Effector memory CD8-positive, alpha-beta T cell (primary cell): ENCODE results near the gene SIAE.

Experiments used
- ATAC-seq: fragments of 150-1000 bp; cut with Tn5 transposase; replicated peaks from 2 replicates; pipeline ENCODE4 v1.10.0; 2021; ENCODE audit warnings: mild to moderate bottlenecking, moderate library complexity
- DNase-seq, 3 experiments: peaks; one replicate each; pipeline ENCODE4 v3.0.0; 2021
- H3K27ac Mint-ChIP-seq, 2 donors: one replicate each; pipeline ENCODE4 v1.8.0; 2022; ENCODE audit warnings: mild to moderate bottlenecking in 2 of 2, mixed read lengths in 2 of 2, moderate library complexity in 2 of 2
- H3K27me3 Mint-ChIP-seq, 2 donors: one replicate each; pipeline ENCODE4 v1.8.0; 2022; ENCODE audit warnings: mixed read lengths in 2 of 2
- H3K36me3 Mint-ChIP-seq: one replicate; pipeline ENCODE4 v1.8.0; 2022; ENCODE audit warnings: mild to moderate bottlenecking, moderate library complexity, mixed read lengths; ENCODE audit not compliant: insufficient read depth
- H3K4me1 Mint-ChIP-seq, 2 donors: one replicate each; pipeline ENCODE4 v1.8.0; 2022; ENCODE audit warnings: low read depth in 2 of 2, mixed read lengths in 2 of 2
- H3K4me3 Mint-ChIP-seq, 2 donors: one replicate each; pipeline ENCODE4 v1.8.0; 2022; ENCODE audit warnings: mild to moderate bottlenecking in 2 of 2, mixed read lengths in 2 of 2, moderate library complexity in 2 of 2
- H3K9me3 Mint-ChIP-seq, 2 donors: one replicate each; pipeline ENCODE4 v1.8.0; 2022; ENCODE audit warnings: mixed read lengths in 2 of 2
- total RNA-seq, 9 experiments: gene quantifications; one replicate each; lab custom pipeline; 2026; lab: John Stamatoyannopoulos, UW

The SIAE gene, protein sequence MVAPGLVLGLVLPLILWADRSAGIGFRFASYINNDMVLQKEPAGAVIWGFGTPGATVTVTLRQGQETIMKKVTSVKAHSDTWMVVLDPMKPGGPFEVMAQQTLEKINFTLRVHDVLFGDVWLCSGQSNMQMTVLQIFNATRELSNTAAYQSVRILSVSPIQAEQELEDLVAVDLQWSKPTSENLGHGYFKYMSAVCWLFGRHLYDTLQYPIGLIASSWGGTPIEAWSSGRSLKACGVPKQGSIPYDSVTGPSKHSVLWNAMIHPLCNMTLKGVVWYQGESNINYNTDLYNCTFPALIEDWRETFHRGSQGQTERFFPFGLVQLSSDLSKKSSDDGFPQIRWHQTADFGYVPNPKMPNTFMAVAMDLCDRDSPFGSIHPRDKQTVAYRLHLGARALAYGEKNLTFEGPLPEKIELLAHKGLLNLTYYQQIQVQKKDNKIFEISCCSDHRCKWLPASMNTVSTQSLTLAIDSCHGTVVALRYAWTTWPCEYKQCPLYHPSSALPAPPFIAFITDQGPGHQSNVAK
- total RNA-seq: 0.06 to 5.3 (median 1.7) reads per million in 9 experiments

DNA sequence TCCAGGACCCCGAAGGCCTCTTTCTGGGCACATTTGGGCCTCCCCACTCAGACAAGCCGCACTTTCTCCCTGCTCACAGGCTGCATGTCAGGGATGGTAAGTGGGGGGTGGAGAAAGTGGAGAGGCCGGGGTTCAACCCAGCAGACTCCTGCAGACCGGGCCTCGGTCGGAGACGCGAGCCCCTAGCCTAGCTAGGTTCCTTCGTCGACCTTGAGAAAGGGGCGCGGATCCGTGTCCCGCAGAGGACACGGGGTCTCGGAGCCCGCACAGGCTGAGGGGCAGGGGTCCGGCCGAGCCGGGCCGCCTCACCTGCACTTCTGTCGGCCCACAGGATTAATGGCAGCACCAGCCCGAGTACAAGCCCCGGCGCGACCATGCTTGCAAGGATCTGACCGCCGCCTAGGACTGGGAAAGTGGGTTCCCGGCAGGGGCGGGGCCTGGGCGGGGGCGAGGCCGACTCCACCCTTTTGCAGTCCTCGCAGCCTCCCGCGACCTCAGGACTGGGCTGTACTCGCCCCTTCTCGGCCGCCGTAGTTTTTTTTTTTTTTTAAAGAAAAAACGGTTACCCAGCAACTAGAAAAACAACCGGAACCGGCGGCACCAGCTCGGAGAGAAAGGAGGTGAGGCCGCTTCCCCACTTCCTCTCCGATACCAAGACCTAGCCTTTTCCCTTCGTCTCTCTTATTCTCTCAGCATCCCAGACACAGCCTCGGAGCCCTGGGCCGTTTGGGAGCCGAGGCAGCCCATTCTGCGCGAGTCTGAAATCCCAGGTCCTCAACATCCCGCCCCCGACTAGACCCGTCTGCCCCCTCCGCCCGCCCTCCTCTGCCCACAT is at the start of gene SIAE, which contains the start of gene SPA17:
TSS of gene SIAE (minus strand) at position 407 of the 835 bp plus-strand sequence. CDS start at position 376, 31 bp downstream.
TSS of gene SPA17 (plus strand) at position 572 of the 835 bp plus-strand sequence. CDS start 1,361 bp downstream, outside the sequence.
- Mint-ChIP-seq H3K4me3 (peak within 1 kb of the TSS; percentile 83 to 84), H3K27me3 (peaks cover 0 to 7% of the 10 kb centered on the region in 2 donors), H3K9me3 (no peaks in the 10 kb centered on the region), H3K27ac (peak within 1 kb of the TSS; percentile 97 to 98), H3K36me3 (peaks cover 29% of the 10 kb centered on the region), H3K4me1 (peaks cover 11 to 22% of the 10 kb centered on the region in 2 donors)
- ATAC-seq (peak; percentile 84), DNase-seq (peak; percentile 78 to 83 (median 82))

DNA sequence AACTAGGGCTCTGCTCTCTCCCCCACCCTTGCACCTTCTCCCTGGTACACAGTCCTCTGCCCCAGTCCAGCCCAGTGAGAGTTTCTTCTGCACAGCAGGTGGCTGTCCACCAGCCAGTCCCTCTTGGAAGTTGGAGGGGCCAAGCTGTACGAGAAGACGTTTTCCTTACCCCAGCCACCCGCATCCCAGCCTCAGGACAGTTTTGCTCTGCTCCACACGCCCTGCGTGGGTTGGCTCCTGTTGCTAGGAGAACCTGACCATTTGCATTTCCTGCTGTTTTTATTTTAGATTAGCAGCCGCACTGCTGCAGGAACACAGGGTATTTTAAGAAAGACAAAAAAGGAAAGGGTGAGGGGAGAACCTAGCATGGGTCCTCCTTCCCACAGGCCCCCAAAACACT is 48.6 kb upstream of the SIAE start:
- Mint-ChIP-seq H3K4me1 (peaks cover 15 to 21% of the 10 kb centered on the region in 2 donors), H3K9me3 (no peaks in the 10 kb centered on the region), H3K27me3 (peaks cover 59 to 92% of the 10 kb centered on the region in 2 donors), H3K36me3 (no peaks in the 10 kb centered on the region), H3K4me3 (no peak overlapping the region), H3K27ac (no peak overlapping the region)
- DNase-seq: no peak
- no peak for ATAC-seq

DNA sequence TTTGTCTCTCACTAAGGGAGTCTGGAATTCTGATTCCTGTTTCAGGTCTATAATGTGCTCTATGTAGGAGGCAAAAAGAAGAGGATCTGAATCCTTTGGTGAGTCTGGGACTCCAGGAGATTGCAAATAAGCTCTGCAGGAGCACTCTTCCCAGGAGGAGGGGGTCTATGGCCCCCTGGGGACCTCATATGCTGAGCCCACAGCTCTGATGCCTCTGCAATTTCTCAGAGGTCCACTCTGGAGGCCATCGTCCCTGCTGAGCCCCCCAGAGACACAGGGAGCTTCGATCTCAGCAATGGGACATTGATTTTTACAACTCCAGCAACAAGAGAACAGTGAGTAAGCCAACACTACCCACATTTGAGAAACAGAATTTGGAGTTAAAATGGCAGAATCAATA is 46.0 kb upstream of the SIAE start:
- ATAC-seq (no peak), DNase-seq (no peak)
- Mint-ChIP-seq H3K27me3 (peaks cover 56 to 95% of the 10 kb centered on the region in 2 donors), H3K36me3 (no peaks in the 10 kb centered on the region), H3K4me1 (peaks cover 13 to 18% of the 10 kb centered on the region in 2 donors), H3K9me3 (no peaks in the 10 kb centered on the region), H3K27ac (no peak overlapping the region), H3K4me3 (no peak overlapping the region)

DNA sequence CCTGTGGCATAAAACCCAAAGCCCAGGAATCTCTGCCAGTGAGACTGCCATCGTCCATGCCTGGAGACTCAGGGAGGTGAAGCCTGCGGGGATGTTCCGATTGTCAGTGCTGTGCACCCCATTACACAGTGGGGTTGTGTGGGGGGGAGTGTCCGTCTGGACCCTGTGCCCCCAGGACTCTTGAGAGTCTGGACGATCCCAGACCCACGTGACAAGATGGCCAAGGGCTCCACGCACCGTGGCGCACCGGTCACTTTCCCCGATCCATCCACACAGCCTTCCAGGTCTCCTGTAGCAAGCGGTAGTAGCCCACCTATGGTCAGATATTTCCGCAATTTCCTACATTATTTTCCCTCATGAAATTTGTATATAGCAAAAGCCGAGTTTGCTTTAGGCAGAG is 45.3 kb upstream of the SIAE start:
- no peak for ATAC-seq
- DNase-seq: no peak
- peaks cover 61 to 95% of the 10 kb centered on the region in 2 donors for H3K27me3 Mint-ChIP-seq
- peaks cover 13 to 18% of the 10 kb centered on the region in 2 donors for H3K4me1 Mint-ChIP-seq
- H3K27ac Mint-ChIP-seq: no peak overlapping the region
- no peaks in the 10 kb centered on the region for H3K36me3 Mint-ChIP-seq
- H3K9me3 Mint-ChIP-seq: no peaks in the 10 kb centered on the region
- peak overlapping the region in 1 of 2 donors; percentile 78 for H3K4me3 Mint-ChIP-seq

DNA sequence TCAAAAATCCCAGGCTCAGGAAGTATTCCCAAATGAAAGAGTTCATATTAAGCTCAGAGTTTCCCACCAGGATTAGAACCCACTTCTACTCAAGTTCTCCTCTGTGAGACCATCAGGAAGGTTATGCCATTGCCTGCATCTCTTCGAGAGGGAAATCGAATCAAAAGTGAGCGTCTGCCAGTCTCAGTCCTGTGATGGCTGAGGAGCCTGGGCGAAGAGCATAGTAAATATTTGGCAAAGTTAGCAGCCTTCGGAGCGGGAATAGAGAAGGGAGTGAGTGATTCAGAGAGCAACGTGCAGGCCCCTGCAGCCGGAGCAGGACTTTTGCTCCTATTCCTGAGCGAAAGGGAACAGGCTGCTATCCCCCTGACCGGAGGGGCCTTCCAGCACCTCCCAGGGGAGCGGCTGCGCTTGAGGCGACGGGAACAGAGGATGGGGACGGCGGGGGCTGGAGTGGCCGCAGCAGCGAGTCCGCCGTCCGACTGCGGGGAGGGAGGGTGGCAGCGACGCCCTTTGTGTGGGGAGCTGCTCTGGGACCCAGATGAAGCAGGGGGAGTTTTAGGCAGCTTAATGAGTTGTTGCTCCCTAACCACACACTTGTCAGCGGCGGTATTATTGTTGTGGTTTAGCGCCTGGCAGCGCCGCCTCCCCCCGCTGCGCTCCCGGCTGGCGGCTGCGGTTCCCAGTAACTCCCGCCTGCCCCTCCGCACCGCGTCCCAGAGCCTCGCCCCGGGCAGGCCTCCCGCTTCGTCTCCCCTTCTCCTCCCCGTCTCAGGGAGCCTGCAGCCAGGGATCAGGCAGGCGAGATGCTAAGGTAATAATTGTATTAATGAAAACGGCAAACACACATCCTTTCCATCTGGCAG is 44.5 kb upstream of the SIAE start:
- H3K27me3 Mint-ChIP-seq: peaks cover 67 to 95% of the 10 kb centered on the region in 2 donors
- DNase-seq (peak; percentile 6 to 21 (median 8)), ATAC-seq (peak; percentile 88)
- no peaks in the 10 kb centered on the region for H3K9me3 Mint-ChIP-seq
- peak overlapping the region in 1 of 2 donors; percentile 36 for H3K27ac Mint-ChIP-seq
- peaks cover 13 to 18% of the 10 kb centered on the region in 2 donors for H3K4me1 Mint-ChIP-seq
- peak overlapping the region; percentile 70 to 78 for H3K4me3 Mint-ChIP-seq
- H3K36me3 Mint-ChIP-seq: no peaks in the 10 kb centered on the region

DNA sequence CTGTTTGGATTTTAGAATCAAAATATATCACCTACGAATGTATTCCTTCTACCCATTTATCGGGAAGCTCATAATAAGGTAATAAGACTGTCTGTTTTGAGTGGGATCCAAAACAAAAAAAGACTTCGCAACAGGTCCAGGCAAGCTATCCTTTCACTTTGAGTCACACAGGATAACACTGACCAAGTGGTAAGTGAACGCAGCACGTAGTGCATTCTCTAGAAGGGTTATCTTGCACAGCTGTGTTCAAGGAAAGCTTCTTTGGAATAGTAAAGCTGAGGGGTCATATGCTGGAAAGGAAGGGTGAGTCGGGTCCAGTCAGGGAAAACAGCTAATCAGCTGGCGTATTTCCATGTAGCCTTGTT is 43.9 kb upstream of the SIAE start:
- ATAC-seq (no peak), DNase-seq (no peak)
- Mint-ChIP-seq H3K36me3 (no peaks in the 10 kb centered on the region), H3K4me1 (peaks cover 13% of the 10 kb centered on the region in 2 donors), H3K9me3 (no peaks in the 10 kb centered on the region), H3K4me3 (peak overlapping the region; percentile 70 to 78), H3K27me3 (peaks cover 62 to 94% of the 10 kb centered on the region in 2 donors), H3K27ac (no peak overlapping the region)

DNA sequence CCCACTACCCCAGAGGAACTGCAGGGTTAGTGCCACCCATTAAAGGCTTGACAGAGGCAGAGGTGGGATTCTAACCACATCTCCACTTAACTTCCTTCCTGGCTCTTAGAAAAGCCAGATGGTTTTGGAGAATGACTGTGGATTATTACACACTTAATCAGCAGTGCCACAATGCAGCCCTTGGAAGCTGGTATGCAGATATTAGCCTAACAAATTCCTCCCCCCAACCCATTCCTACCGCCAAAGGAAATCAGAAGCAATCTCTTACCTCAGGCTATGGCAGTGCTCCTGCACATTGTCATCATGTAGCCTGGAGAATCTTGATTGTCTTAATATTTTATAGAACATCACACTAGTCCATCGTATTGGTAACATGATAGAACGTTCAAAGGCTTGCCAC is 43.1 kb upstream of the SIAE start:
- Mint-ChIP-seq H3K27me3 (peaks cover 54 to 94% of the 10 kb centered on the region in 2 donors), H3K4me3 (peak overlapping the region; percentile 18 to 26), H3K4me1 (peaks cover 10 to 13% of the 10 kb centered on the region in 2 donors), H3K27ac (no peak overlapping the region), H3K36me3 (no peaks in the 10 kb centered on the region), H3K9me3 (no peaks in the 10 kb centered on the region)
- ATAC-seq (no peak), DNase-seq (no peak)

DNA sequence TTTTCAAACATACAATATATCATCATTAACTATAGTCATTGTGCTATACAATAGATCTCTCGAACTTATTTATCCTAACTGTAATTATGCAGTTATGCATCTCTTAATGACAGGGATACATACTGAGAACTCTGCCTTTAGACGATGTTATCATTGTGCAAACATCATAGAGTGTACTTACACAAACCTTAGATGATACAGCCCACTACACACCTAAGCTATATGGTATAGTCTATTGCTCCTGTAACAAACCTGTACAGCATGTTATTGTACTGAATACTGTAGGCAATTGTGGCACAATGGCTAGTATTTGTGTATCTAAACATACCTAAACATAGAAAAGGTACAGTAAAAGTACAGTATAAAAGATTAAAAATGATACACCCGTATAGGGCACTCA is 38.9 kb upstream of the SIAE start:
- Mint-ChIP-seq H3K9me3 (no peaks in the 10 kb centered on the region), H3K27me3 (peaks cover 38 to 73% of the 10 kb centered on the region in 2 donors), H3K36me3 (no peaks in the 10 kb centered on the region), H3K4me1 (peaks cover under 1% of the 10 kb centered on the region in 2 donors), H3K27ac (no peak overlapping the region), H3K4me3 (no peak overlapping the region)
- DNase-seq (no peak), ATAC-seq (no peak)

DNA sequence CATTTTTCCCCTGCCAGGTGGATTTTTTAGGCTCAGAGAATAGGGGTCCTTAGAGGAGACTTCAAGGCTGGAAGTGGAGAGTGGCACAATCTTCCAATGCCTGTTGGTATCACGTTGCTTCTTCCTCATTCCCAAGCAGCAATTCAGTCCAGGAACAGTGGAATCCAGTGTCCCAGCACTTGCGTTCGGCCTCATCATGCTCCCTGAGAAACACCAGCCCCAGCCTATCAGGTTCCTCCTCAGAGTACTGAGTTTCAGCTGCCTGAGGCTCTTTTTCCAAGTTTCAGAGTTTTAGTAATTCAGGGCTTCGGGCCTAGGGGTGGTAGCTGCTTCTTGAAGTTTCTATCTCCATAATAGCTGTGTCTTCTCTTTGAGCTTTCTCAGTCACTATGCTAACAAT is 34.3 kb upstream of the SIAE start:
- H3K4me1 Mint-ChIP-seq: no peaks in the 10 kb centered on the region
- peaks cover 28 to 61% of the 10 kb centered on the region in 2 donors for H3K27me3 Mint-ChIP-seq
- no peak overlapping the region for H3K4me3 Mint-ChIP-seq
- H3K36me3 Mint-ChIP-seq: no peaks in the 10 kb centered on the region
- DNase-seq (no peak), ATAC-seq (no peak)
- no peak overlapping the region for H3K27ac Mint-ChIP-seq
- H3K9me3 Mint-ChIP-seq: no peaks in the 10 kb centered on the region

DNA sequence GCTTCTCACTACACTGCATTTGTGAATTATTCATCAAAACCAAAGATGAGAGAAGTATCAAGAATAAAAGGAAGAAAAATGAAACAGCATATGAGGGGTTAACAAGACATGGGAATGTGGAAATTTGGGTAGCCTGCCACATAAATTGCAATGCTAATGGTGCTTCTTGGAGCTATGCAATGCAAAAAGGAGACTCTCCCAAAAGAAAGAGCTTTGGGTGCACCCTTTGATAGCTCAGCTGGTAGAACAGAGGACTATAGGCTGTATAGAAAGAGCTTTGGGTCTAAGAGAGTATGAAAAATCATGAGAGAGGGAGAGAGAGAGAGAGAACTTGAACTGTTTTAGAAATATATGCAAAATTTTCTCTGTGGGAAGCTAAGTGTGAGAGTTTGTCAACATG is 26.5 kb upstream of the SIAE start:
- ATAC-seq (no peak), DNase-seq (no peak)
- Mint-ChIP-seq H3K27ac (no peak overlapping the region), H3K36me3 (peaks cover 2% of the 10 kb centered on the region), H3K9me3 (no peaks in the 10 kb centered on the region), H3K27me3 (peaks cover 35 to 38% of the 10 kb centered on the region in 2 donors), H3K4me3 (no peak overlapping the region), H3K4me1 (no peaks in the 10 kb centered on the region)

DNA sequence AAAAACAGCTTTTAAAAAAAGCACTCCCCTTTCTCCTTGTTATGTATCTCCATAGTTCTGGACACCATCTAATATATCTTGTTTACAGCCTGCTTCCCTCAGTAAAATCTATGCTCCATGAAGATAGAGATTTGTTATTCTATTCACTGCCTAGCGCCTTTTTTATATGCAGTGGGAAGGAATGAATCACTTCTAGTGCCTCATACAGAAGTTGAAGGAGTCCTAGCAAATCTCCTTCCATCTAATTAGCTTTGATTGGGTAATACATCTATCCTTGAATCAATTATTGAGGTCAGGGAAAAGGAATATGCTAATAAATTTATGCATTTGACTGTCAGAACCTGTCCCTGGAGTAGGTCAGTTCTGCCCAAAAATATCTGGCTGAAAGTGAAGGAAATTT is 26.0 kb upstream of the SIAE start:
- DNase-seq (no peak), ATAC-seq (no peak)
- Mint-ChIP-seq H3K36me3 (peaks cover 2% of the 10 kb centered on the region), H3K4me1 (no peaks in the 10 kb centered on the region), H3K4me3 (no peak overlapping the region), H3K27me3 (peaks cover 35 to 38% of the 10 kb centered on the region in 2 donors), H3K9me3 (no peaks in the 10 kb centered on the region), H3K27ac (no peak overlapping the region)

DNA sequence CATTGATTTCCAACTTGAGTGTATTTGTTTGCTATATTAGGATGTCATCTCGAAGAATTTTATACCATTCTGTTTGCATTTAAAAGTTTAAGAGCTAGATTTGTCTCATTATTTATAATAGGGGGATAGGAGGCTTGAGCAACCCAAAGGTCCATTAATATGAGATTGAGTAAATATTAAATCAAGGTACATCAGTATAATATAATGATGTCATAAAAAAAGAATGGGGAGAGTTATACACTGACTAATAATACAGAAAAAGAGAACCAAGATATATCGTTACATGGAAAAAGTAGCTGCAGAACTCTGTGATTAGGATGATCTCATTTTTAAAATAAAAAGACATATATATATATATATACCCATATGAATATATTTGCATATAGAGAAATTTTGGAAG is 19.6 kb upstream of the SIAE start:
- H3K4me3 Mint-ChIP-seq: no peak overlapping the region
- no peak for DNase-seq
- no peak for ATAC-seq
- H3K4me1 Mint-ChIP-seq: no peaks in the 10 kb centered on the region
- peaks cover 5 to 12% of the 10 kb centered on the region in 2 donors for H3K27me3 Mint-ChIP-seq
- H3K9me3 Mint-ChIP-seq: no peaks in the 10 kb centered on the region
- H3K36me3 Mint-ChIP-seq: no peaks in the 10 kb centered on the region
- H3K27ac Mint-ChIP-seq: no peak overlapping the region
